HG03354 (cell line): ENCODE results near the gene TTC3.
"Not testable (repeated sequence)": the region's sequence is repeated elsewhere in the genome, so short reads cannot be mapped to it uniquely, and the experiment has no call there.

Experiments
- ATAC-seq: cut with Tn5 transposase; IDR thresholded peaks from one replicate; pipeline ENCODE4 v1.9.1; 2021; ENCODE audit warnings: mild to moderate bottlenecking; ENCODE audit not compliant: unreplicated experiment, poor library complexity, severe bottlenecking

Gene TTC3

DNA sequence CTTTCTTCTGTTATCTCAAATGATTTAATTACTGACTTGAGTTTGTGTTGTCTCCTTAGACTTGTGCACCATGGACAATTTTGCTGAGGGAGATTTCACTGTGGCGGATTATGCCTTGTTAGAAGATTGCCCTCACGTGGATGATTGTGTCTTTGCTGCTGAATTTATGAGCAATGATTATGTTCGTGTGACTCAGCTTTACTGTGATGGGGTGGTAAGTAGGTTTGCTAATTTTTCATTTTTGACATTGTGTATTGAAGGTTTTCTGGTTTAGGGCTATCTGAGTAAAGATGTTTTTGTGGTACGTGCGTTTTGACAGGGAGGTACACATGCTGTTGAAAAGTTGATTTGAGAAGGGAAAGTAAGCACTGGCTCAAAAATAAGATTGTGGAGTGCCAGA lies 14.1 kb downstream of the TTC3 start:
- no peak for ATAC-seq

DNA sequence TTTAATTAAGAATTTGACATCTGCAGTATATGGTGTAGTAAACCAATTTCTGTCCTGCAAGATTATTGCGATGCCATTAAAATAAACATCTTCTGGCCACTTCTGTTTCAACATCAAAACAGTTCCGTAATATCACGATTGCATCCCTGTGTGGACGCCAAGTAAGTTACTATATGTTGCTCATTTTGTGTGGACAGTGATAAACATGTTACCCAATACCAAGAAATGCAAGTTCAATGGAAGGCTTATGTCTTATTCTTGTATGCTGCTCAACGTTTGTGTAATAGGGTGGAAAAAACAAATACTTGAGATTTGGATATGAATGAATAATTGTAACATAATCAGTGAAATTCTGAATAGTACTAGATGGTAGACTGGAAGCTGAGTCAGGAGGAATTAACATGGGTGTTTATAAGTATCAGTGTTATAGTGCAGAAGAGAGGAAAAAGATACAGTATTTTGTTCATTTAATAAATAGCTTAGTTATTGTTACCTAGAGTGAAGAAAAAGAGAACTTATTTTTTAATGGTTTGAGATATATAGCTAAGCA lies 15.2 kb downstream of the TTC3 start:
- no peak for ATAC-seq

DNA sequence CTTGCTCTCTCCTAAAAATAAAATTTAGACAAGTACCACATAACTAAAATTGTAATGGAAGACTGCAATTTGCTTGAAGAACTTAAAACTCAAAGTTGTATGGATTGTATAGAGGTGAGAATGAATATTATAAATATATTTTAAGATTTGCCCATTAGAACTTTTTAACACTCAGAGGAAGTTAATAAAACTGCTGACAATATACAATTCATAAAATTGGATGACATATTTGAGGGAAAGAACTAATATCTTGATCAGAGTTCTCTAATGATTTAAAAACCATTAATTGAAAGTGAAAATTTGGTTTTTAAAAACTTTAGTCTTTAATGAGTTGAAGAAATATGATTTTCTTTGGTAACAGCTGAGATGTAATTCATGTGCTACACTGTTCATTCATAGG lies 20.9 kb downstream of the TTC3 start:
- ATAC-seq: no peak

DNA sequence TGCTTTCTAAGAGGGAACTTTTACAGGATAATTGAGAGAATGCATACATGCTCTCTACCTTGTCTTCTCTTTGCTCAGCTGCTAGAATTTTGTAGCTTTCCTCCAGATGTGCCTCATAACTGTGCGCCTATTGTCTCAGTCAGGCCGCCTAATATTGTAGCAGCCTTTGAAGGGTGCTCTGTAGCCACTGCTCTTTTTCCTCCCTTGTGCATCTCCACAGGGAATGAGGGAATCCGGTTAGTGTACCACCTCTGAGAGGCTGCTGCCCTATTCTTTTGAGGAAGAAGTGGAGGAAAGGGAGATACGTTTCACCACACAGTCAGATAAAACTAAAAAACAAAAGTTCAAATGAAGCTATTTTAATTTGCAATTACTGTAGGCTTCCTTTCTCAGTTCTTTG lies 22.8 kb downstream of the TTC3 start:
- ATAC-seq: no peak

DNA sequence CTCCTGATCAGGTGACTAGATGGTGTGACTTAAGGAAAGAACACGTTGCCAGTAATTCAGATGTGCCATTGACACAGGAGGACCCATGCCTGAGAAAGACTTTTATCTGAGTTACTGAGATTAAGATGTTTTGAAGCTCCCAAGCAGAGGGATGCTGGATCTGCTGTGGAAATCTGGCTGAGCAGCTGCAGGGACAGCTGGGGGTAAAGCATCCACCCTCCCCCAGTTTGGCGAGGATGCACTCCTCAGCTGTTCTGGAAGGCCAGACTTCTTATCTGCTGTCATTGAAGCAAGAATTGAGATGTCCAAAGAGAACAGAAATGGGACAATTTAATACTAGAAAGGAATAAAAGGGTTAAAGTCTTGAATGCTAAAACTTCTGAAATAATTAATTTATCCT lies 25.7 kb downstream of the TTC3 start:
- no peak for ATAC-seq

DNA sequence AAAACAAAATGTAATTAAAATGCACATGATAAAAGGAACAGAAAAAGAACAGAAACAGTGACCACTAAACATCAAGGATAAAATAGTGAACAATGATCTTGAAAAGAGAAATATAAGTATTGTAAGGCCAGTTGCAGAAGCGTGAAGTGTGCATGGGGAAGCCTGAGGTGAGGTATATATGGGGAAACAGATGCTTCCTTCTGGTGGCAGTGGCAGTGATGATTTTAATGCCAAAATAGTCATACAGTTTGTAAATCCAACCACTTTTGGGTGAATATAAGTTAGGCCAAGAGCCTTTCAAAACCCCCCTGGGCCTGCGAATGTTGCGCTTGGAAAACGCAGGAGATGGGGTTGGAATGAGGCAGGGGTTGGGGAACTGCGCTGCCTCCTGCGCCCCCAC lies 27.3 kb downstream of the TTC3 start:
- ATAC-seq: no peak

DNA sequence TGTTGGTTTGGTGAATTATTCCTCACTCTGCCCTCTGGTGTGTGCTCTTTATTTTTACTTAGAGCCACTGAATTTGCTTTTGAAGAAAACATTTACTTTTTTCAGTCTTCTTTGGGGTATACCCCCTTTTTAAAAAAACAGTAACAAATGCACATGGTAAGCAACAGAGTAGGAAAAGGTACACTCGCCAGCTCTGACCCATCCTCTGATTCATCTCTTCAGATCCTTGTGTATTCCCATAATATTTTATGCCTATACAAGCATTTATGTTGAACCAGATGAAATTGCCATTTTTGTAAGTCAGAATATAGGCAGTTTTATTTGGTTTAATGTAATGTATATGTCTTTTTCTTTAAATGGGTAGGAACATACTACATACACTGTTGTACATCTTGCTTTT lies 28.3 kb downstream of the TTC3 start:
- ATAC-seq: no peak

DNA sequence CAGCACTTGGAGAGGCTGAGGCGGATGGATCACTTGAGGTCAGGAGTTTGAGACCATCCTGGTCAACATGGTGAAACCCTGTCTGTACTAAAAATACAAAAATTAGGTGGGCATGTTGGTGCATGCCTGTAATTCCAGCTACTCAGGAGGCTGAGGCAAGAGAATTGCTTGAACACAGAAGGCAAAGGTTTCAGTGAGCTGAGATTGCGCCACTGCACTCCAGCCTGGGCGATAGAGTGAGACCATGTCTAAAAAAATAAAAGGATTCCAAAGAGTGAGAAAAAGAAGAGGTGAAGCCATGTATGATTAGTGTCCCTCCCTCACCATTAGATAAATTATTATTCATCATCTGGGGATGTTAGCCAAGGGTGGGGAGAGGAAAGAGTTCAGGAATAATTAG lies 29.7 kb downstream of the TTC3 start:
- ATAC-seq: not testable (repeated sequence)

DNA sequence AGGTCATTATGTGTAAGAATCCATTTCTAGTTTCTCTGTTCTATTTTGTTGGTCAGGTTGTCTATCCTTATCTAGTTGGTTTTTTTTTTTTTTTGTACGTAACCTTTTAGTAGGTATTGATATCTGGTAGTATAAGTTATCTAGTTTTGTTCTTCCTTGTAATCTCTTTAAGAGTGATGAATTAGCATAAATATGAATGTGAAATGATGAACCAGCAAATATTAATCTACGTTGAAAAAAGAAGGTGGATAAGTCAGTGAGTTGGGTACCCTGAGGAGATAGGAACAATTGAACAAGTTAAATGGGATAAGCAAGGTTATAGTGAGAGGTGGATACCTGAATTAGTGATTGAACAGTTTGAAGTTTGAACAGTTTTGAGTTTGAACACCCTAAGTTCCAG lies 33.9 kb downstream of the TTC3 start:
- no peak for ATAC-seq

DNA sequence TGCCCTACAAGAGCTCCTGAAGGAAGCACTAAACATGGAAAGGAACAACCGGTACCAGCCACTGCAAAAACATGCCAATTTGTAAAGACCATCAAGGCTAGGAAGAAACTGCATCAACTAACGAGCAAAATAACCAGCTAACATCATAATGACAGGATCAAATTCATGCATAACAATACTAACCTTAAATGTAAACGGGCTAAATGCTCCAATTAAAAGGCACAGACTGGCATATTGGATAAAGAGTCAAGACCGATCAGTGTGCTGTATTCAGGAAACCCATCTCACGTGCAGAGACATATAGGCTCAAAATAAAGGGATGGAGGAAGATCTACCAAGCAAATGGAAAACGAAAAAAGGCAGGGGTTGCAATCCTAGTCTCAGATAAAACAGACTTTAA lies 38.0 kb downstream of the TTC3 start:
- not testable (repeated sequence) for ATAC-seq

DNA sequence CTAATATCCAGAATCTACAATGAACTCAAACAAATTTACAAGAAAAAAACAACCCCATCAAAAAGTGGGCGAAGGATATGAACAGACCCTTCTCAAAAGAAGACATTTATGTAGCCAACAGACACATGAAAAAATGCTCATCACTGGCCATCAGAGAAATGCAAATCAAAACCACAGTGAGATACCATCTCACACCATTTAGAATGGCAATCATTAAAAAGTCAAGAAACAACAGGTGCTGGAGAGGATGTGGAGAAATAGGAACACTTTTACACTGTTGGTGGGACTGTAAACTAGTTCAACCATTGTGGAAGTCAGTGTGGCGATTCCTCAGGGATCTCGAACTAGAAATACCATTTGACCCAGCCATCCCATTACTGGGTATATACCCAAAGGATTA lies 41.2 kb downstream of the TTC3 start:
- not testable (repeated sequence) for ATAC-seq

DNA sequence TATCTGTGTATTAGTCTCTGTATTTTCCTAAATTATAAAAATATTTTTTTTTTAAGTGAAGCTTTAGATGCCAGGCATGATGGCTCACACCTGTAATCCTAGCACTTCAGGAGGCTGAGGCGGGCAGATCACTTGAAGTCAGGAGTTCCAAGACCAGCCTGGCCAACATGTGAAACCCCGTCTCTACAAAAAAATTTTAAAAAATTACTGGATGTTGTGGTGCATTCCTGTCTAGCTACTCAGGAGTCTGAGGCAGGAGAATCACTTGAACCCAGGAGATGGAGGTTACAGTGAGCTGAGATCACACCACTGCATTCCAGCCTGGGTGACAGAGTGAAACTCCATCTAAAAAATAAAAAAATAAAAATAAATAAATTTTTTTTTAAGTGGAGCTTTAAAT lies 43.4 kb downstream of the TTC3 start:
- not testable (repeated sequence) for ATAC-seq

DNA sequence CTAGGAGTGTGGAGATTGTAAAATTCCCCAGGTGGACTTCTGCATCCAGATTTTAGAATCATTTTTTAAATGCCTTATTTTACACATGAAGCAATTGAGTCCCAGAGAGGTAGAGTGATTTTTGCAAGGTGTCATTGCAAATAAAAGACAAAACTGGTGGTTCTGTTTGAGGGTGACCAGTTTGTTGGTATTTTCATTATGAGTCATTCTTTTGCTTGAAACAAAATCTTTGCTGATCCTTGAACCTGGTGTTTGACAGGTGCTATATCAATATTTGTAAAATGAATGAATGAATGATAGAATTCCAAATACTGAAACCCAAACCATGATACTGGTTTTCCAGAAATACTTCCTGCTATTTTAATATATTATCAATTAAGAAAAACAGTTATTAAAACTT lies 44.1 kb downstream of the TTC3 start:
- ATAC-seq: no peak

DNA sequence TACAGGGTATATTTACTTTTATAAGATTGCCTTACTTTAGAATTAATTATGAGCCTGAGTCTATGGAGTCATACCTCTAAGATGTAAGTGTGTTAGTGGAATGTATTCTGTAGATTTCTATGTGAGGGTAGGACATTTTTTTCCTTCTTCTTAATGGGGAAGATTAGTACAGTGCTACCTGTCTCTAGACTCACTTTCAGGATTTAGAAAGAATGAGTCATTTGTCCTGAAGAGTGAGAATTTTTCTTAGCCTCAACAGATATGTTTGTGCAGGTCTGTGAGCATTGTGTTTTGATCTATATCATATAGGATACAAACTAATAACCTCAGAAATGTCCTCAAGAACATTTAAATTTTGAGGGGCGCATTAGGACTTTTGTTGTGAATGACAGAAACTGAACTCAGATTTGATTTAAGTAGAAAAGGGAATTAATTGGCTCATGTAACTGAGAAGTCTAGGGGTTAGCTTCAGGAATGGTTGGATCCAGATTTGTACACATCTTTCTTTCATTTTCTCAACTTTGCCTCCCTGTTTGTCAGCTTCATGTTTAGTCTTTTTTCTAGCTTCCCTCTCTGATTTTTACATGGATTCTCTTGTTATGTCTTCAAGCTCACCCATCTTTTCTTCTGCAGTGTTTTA lies 45.3 kb downstream of the TTC3 start:
- ATAC-seq: no peak

DNA sequence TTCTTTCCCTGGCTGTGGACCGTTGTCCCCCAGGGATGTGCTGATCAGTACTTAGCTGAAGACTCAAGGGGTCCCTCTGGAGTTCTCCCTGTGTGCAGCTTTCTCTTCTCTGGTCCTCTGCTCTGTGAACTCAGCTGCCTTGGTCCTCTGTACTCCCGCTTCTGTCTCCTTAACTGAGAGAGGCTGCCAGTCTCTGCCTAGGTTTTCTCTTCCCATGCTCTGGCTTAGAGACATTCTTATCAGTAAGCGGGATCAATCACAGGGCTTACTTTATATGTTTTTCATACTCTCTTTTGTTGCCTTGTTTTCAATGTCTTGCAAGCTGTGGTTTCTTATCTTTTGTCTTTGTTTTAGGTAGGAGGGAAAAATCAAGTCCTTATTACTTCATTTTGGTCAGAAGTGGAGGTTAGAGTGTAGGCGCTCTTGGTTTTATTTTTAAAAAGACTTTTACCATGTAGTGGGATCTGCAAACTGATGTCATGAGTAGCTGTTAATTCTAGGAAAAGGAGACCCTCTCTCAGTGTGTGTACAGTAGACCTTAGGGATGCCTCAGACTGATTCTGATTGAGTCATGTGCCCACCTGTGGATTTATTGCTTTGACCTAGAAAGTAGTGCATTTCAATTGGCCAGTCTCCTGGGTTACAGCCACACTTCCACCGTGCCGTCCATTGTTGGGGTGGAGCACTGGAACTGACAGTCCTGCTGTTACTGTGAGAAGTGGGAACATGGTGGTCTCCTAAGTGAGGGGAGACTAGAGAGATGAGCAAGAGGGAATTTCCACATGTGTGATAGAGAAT lies 46.6 kb downstream of the TTC3 start:
- no peak for ATAC-seq

DNA sequence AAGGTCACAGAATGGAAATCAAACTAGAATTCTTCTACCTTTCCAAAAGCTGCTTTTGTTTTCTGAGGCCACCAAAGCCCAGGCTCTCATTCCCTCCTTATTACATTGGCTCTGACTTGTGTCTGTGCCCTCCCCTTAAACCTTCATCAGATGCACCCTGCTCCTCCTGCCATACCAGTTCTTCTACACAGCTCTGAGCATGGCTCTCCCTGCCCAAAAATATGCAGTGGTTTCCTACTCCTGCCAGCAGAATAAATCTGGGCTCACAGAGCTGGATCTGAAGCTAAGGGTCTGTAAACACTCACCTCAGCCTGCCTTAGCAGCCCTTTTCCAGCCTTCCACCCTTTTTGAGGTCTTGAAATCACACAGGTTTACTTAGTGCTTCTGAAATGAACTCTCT lies 55.0 kb downstream of the TTC3 start:
- ATAC-seq: no peak

DNA sequence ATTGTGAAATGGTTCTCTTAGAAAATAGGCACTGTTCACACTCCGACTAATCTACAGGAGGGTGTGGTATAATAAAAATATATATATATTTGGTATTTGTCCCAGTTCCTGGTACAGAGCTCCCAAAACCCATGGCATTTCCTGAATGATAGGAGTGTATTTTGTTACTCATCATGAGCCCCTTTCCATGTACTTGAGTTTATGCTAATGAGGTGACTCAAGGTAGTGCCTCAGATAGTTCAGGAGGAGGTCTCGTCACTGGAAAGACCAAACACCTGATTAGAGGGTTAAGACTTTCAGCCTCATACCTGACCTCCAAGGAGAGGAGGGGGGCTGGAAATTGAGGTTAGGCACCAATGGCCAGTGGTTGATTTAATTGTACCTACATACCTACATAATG lies 57.9 kb downstream of the TTC3 start:
- no peak for ATAC-seq

DNA sequence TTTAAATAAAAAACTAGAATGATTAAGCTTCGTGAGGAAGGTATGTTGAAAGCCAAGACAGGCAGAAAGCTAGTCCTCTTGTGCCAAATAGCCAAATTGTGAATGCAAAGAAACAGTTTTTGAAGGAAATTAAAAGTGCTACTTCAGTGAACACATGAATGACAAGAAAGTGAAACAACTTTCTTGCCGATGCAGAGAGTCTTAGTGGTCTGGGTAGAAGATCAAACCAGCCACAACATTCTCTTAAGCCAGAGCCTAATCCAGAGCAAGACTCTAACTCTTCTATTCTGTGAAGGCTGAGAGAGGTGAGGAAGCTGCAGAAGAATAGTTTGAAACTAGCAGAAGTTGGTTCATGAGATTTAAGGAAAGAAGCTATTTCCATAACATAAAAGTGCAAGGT lies 63.2 kb downstream of the TTC3 start:
- ATAC-seq: no peak

DNA sequence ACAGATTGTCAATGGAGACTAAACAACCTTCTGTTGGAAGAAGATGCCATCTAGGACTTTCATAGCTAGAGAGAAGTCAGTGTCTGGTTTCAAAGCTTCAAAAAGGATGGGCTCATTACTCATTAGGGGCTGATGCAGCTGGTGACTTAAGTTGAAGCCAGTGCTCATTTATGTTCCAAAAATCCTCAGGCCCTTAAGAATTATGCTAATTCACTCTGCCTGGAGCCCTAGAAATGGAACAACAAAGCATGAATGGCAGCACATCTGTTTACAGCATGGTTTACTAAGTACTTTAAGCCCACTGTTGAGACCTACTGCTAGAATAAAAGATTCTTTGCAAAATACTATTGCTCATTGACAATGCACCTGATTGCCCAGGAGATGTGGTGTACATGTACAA lies 63.7 kb downstream of the TTC3 start:
- no peak for ATAC-seq

DNA sequence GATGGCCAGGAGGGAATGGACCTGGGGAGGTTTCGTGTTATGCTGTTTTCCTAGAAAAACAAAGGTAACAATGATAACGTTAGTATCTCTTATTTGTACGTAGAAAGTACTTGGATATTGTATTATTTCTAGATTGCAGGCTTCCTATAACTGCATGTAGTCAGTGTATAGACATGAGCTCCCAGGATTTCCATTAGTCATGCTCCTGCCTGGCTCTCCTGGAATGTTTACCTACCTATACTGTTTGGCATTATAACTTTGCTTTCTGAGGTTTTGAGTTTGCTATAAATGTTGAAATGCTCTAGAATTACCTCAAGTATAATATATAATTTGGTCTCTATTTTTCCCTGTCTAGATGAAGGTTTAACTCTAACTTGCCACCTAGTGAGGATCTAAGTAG lies 66.1 kb downstream of the TTC3 start:
- ATAC-seq: no peak

DNA sequence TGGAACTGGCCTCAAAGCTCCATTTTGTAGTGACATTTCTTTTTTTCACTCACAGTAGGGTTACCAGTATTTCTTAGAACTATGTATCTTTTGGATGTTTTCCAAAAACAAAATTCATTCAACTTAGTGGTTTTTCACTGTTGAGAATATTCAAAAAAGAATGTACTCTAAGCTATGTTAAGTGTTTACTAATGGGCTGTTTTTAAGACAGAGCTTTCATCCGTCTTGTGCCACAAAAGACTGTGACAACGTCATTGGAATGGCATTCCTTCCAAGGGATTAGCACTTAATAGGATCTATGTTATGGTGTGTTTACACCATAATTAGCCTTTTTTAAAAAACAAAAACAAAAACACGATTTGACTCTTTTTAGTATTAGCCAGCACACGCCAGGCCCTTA lies 66.8 kb downstream of the TTC3 start:
- no peak for ATAC-seq
